Mesothelial cell of epicardium (in vitro differentiated cells): ENCODE results near the gene SMURF2. TPM values are rescaled to one million over a fixed set of nuclear protein-coding genes. Genes with fewer than 3 reads are reported as not detected.

Experiments
- DNase-seq, 2 experiments: peaks; one replicate each; pipeline ENCODE4 v3.0.0; 2021; ENCODE audit warnings: low spot score in 2 of 2; ENCODE audit not compliant: unreplicated experiment in 2 of 2
- H3K27ac Mint-ChIP-seq: 2 replicates; pipeline ENCODE4 v1.8.0; 2021; ENCODE audit warnings: mixed read lengths
- H3K27me3 Mint-ChIP-seq: 2 replicates; pipeline ENCODE4 v1.8.0; 2021; ENCODE audit warnings: low read depth, mixed read lengths
- H3K36me3 Mint-ChIP-seq: 2 replicates; pipeline ENCODE4 v1.8.0; 2021; ENCODE audit warnings: mixed read lengths
- H3K4me1 Mint-ChIP-seq: 2 replicates; pipeline ENCODE4 v1.8.0; 2021; ENCODE audit warnings: mixed read lengths
- H3K4me3 Mint-ChIP-seq: 2 replicates; pipeline ENCODE4 v1.8.0; 2021; ENCODE audit warnings: mild to moderate bottlenecking, moderate library complexity, mixed read lengths
- H3K9me3 Mint-ChIP-seq: 2 replicates; pipeline ENCODE4 v1.8.0; 2021; ENCODE audit warnings: mixed read lengths
- CTCF ChIP-seq: fragments of 200-600 bp; sonication (generic); IDR thresholded peaks from one replicate; pipeline ENCODE4 v1.5.0; 2021; ENCODE audit warnings: antibody characterized with exemption; ENCODE audit not compliant: unreplicated experiment
- total RNA-seq: library from RNA; stranded (reverse); gene quantifications from 3 replicates; pipeline ENCODE4 v1.2.1, GENCODE V29; 2021

Gene SMURF2
- total RNA-seq, 1 donor from 2014 or later = 41.2 TPM

GRCh38 chr17:64500862-64501765, 161.0 kb downstream of the SMURF2 start:
- H3K36me3 Mint-ChIP-seq = peaks cover 47% of the 10 kb centered on the region
- H3K27ac Mint-ChIP-seq = peak overlapping the region; percentile 62
- no peaks in the 10 kb centered on the region for H3K27me3 Mint-ChIP-seq
- H3K9me3 Mint-ChIP-seq = no peaks in the 10 kb centered on the region
- TF ChIP-seq CTCF = no peak
- no peak for DNase-seq
- no peak overlapping the region for H3K4me3 Mint-ChIP-seq
- H3K4me1 Mint-ChIP-seq = peaks cover 39% of the 10 kb centered on the region

- TF ChIP-seq CTCF = no peak
- DNase-seq = no peak
- H3K36me3 Mint-ChIP-seq = peaks cover 47% of the 10 kb centered on the region
- H3K9me3 Mint-ChIP-seq = no peaks in the 10 kb centered on the region
- peak overlapping the region; percentile 10 for H3K27ac Mint-ChIP-seq
- H3K4me1 Mint-ChIP-seq = peaks cover 43% of the 10 kb centered on the region
- H3K27me3 Mint-ChIP-seq = no peaks in the 10 kb centered on the region
- no peak overlapping the region for H3K4me3 Mint-ChIP-seq
These were observed 161.6 kb downstream of the SMURF2 start for GRCh38 chr17:64500487-64500859.

GRCh38 chr17:64499805-64500486, 162.2 kb downstream of the SMURF2 start:
- peaks cover 47% of the 10 kb centered on the region for H3K36me3 Mint-ChIP-seq
- no peaks in the 10 kb centered on the region for H3K27me3 Mint-ChIP-seq
- peaks cover 47% of the 10 kb centered on the region for H3K4me1 Mint-ChIP-seq
- H3K27ac Mint-ChIP-seq = peak overlapping the region; percentile 72
- TF ChIP-seq CTCF = no peak
- no peaks in the 10 kb centered on the region for H3K9me3 Mint-ChIP-seq
- no peak for DNase-seq
- H3K4me3 Mint-ChIP-seq = no peak overlapping the region

GRCh38 chr17:64498308-64499203, 163.6 kb downstream of the SMURF2 start:
- no peak for DNase-seq
- Mint-ChIP-seq H3K4me1 (peaks cover 47% of the 10 kb centered on the region), H3K4me3 (peak overlapping the region; percentile 10), H3K27me3 (no peaks in the 10 kb centered on the region), H3K27ac (peak overlapping the region; percentile 98), H3K36me3 (peaks cover 41% of the 10 kb centered on the region), H3K9me3 (no peaks in the 10 kb centered on the region)
- TF ChIP-seq CTCF = no peak

- Mint-ChIP-seq H3K4me1 (peaks cover 40% of the 10 kb centered on the region), H3K4me3 (peak overlapping the region; percentile 96), H3K27ac (peak overlapping the region; percentile 98), H3K36me3 (peaks cover 36% of the 10 kb centered on the region), H3K9me3 (no peaks in the 10 kb centered on the region), H3K27me3 (no peaks in the 10 kb centered on the region)
- no peak for DNase-seq
- TF ChIP-seq CTCF = no peak
These were observed 164.5 kb downstream of the SMURF2 start for GRCh38 chr17:64497565-64498035.
